SK-N-SH (cell line): ENCODE results near the gene VDR.

ENCODE experiments used
- CHD2 ChIP-seq: fragments of 150-350 bp; IDR thresholded peaks from 2 replicates; pipeline ENCODE4 v1.6.1; 2018; ENCODE audit warnings: low read length; ENCODE audit not compliant: partially characterized antibody
- EP300 ChIP-seq, 2 experiments: IDR thresholded peaks; 2 replicates each; pipeline versions ENCODE4 v1.4.0 to v1.6.1; 2012; ENCODE audit warnings: borderline replicate concordance in 1 of 2, low read depth in 1 of 2, low read length in 1 of 2
- FOSL2 ChIP-seq: IDR thresholded peaks from 2 replicates; pipeline ENCODE4 v1.4.0; 2012; ENCODE audit warnings: low read depth, mild to moderate bottlenecking, moderate library complexity, borderline replicate concordance
- GATA2 ChIP-seq: sonication (generic); formaldehyde crosslinking; IDR thresholded peaks from 2 replicates; pipeline ENCODE4 v1.5.0; 2020; ENCODE audit warnings: mild to moderate bottlenecking, missing genetic modification reagents
- JUND ChIP-seq: IDR thresholded peaks from 2 replicates; pipeline ENCODE4 v1.4.0; 2012
- POLR2AphosphoS5 ChIP-seq: IDR thresholded peaks from 2 replicates; pipeline ENCODE4 v1.6.1; 2012; ENCODE audit warnings: low read depth, low read length
- RAD21 ChIP-seq: IDR thresholded peaks from 2 replicates; pipeline ENCODE4 v1.6.1; 2012; ENCODE audit warnings: mild to moderate bottlenecking, low read length
- RFX5 ChIP-seq: IDR thresholded peaks from 2 replicates; pipeline ENCODE4 v1.6.1; 2012; ENCODE audit warnings: mild to moderate bottlenecking, improper control_type of control experiment, low read length
- TAF1 ChIP-seq: IDR thresholded peaks from 2 replicates; pipeline ENCODE4 v1.6.1; 2012; ENCODE audit warnings: low read depth, mild to moderate bottlenecking, low read length, moderate library complexity, borderline replicate concordance
- YY1 ChIP-seq: IDR thresholded peaks from 2 replicates; pipeline ENCODE4 v1.4.0; 2012; ENCODE audit warnings: low read depth, mild to moderate bottlenecking
- TF ChIP-seq, protein P1 (sequence below): fragments of 200-600 bp; sonication (generic); IDR thresholded peaks from 2 replicates; pipeline ENCODE4 v1.6.1; 2017; ENCODE audit warnings: antibody characterized with exemption, mild to moderate bottlenecking, moderate library complexity
- TF ChIP-seq, protein P2 (sequence below): IDR thresholded peaks from 2 replicates; pipeline ENCODE4 v1.4.0; 2012; ENCODE audit warnings: low read depth, borderline replicate concordance
- TF ChIP-seq, protein P3 (sequence below): IDR thresholded peaks from 2 replicates; pipeline ENCODE4; 2012
- TF ChIP-seq, protein P4 (sequence below): IDR thresholded peaks from 2 replicates; pipeline ENCODE4 v1.6.1; 2012; ENCODE audit warnings: mild to moderate bottlenecking, low read depth, low read length, moderate library complexity

DNA sequence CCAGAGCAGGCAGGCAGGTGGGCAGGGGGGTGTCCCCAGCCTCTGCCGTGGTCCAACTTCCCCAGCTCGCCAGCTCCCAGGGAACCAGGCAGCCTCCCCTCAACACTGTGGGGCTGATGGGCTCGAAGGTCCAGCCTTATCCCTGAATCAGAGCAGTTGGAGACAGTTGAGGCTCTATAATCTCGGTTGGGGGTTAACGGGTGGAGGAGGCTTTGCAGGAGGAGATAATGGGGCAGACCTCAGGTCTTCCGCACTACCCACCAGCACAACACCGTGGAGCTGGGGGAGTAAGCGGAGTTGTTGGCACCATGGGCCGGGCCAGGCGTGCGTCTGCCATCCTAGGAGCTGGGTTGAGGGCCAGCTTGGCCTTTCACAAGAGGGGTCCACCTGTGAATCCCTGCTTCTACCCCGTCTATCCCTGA lies 71.2 kb downstream of the VDR start:
- TF ChIP-seq CHD2, result no peak
- TF ChIP-seq, protein P1, sequence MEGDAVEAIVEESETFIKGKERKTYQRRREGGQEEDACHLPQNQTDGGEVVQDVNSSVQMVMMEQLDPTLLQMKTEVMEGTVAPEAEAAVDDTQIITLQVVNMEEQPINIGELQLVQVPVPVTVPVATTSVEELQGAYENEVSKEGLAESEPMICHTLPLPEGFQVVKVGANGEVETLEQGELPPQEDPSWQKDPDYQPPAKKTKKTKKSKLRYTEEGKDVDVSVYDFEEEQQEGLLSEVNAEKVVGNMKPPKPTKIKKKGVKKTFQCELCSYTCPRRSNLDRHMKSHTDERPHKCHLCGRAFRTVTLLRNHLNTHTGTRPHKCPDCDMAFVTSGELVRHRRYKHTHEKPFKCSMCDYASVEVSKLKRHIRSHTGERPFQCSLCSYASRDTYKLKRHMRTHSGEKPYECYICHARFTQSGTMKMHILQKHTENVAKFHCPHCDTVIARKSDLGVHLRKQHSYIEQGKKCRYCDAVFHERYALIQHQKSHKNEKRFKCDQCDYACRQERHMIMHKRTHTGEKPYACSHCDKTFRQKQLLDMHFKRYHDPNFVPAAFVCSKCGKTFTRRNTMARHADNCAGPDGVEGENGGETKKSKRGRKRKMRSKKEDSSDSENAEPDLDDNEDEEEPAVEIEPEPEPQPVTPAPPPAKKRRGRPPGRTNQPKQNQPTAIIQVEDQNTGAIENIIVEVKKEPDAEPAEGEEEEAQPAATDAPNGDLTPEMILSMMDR, result no peak
- TF ChIP-seq TAF1, result no peak
- TF ChIP-seq FOSL2, result no peak
- no peak for TF ChIP-seq POLR2AphosphoS5
- TF ChIP-seq, protein P2, sequence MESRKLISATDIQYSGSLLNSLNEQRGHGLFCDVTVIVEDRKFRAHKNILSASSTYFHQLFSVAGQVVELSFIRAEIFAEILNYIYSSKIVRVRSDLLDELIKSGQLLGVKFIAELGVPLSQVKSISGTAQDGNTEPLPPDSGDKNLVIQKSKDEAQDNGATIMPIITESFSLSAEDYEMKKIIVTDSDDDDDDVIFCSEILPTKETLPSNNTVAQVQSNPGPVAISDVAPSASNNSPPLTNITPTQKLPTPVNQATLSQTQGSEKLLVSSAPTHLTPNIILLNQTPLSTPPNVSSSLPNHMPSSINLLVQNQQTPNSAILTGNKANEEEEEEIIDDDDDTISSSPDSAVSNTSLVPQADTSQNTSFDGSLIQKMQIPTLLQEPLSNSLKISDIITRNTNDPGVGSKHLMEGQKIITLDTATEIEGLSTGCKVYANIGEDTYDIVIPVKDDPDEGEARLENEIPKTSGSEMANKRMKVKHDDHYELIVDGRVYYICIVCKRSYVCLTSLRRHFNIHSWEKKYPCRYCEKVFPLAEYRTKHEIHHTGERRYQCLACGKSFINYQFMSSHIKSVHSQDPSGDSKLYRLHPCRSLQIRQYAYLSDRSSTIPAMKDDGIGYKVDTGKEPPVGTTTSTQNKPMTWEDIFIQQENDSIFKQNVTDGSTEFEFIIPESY, result no peak
- no peak for TF ChIP-seq RAD21
- no peak for TF ChIP-seq YY1
- TF ChIP-seq RFX5, result no peak
- TF ChIP-seq JUND, result no peak
- TF ChIP-seq GATA2 (CRISPR knock-in tag), result no peak
- TF ChIP-seq, protein P3, sequence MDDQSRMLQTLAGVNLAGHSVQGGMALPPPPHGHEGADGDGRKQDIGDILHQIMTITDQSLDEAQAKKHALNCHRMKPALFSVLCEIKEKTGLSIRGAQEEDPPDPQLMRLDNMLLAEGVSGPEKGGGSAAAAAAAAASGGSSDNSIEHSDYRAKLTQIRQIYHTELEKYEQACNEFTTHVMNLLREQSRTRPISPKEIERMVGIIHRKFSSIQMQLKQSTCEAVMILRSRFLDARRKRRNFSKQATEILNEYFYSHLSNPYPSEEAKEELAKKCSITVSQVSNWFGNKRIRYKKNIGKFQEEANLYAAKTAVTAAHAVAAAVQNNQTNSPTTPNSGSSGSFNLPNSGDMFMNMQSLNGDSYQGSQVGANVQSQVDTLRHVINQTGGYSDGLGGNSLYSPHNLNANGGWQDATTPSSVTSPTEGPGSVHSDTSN, result no peak
- no peak for TF ChIP-seq EP300 (IDR thresholded peaks at IDR 0.05; ENCODE audit: borderline replicate concordance in 1 of 2, low read depth in 1 of 2, low read length in 1 of 2)
- TF ChIP-seq, protein P4, sequence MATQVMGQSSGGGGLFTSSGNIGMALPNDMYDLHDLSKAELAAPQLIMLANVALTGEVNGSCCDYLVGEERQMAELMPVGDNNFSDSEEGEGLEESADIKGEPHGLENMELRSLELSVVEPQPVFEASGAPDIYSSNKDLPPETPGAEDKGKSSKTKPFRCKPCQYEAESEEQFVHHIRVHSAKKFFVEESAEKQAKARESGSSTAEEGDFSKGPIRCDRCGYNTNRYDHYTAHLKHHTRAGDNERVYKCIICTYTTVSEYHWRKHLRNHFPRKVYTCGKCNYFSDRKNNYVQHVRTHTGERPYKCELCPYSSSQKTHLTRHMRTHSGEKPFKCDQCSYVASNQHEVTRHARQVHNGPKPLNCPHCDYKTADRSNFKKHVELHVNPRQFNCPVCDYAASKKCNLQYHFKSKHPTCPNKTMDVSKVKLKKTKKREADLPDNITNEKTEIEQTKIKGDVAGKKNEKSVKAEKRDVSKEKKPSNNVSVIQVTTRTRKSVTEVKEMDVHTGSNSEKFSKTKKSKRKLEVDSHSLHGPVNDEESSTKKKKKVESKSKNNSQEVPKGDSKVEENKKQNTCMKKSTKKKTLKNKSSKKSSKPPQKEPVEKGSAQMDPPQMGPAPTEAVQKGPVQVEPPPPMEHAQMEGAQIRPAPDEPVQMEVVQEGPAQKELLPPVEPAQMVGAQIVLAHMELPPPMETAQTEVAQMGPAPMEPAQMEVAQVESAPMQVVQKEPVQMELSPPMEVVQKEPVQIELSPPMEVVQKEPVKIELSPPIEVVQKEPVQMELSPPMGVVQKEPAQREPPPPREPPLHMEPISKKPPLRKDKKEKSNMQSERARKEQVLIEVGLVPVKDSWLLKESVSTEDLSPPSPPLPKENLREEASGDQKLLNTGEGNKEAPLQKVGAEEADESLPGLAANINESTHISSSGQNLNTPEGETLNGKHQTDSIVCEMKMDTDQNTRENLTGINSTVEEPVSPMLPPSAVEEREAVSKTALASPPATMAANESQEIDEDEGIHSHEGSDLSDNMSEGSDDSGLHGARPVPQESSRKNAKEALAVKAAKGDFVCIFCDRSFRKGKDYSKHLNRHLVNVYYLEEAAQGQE, result no peak
